Renal cortical epithelial cell (primary cell): ENCODE measurements around the gene CEP41. TPM values are rescaled to one million over a fixed set of nuclear protein-coding genes. Genes with fewer than 3 reads are reported as not detected.

Experiments used
- DNase-seq: peaks from one replicate; pipeline ENCODE4 v3.0.0-alpha.2; 2011; ENCODE audit warnings: low read depth
- total RNA-seq: library from RNA; depleted of rRNA; stranded (reverse); fragments of >200 nt; gene quantifications from 2 replicates; pipeline ENCODE4 v1.2.3, GENCODE V29; 2014

Gene CEP41
- total RNA-seq, 1 donor from 2014 or later = 18.7 TPM

GRCh38 chr7:130350945-130351790 lies 89.6 kb downstream of the CEP41 start:
- DNase-seq = no peak

- peak; percentile 85 for DNase-seq
Observed at GRCh38 chr7:130349911-130350782, 90.7 kb downstream of the CEP41 start.

GRCh38 chr7:130346941-130347340 lies 93.9 kb downstream of the CEP41 start:
- DNase-seq = no peak

- DNase-seq = no peak
Observed at GRCh38 chr7:130346177-130346905, 94.5 kb downstream of the CEP41 start.

GRCh38 chr7:130345725-130346124 lies 95.1 kb downstream of the CEP41 start:
- no peak for DNase-seq

- no peak for DNase-seq
Observed at GRCh38 chr7:130345136-130345535, 95.7 kb downstream of the CEP41 start.

- DNase-seq = peak; percentile 57
Observed at GRCh38 chr7:130344271-130344866, 96.4 kb downstream of the CEP41 start, which contains the start of gene CPA5. CPA5 (plus strand) TSS chr7:130344816; CDS start chr7:130346486, 1,670 bp downstream.

Other genes with a start within 250 kb of the CEP41 start
- gene TMEM209, start 235.6 kb downstream of the CEP41 start, total RNA-seq = 8.0 and 11.4 TPM in 2 replicates
- not detected in 2 replicates for gene SSMEM1, start 233.2 kb downstream of the CEP41 start, total RNA-seq
- gene CPA2, start 174.2 kb downstream of the CEP41 start, total RNA-seq = not detected in 2 replicates
- 4.7 and 22.7 TPM in 2 replicates for gene CPA4, start 147.9 kb downstream of the CEP41 start, total RNA-seq
- not detected in 2 replicates for gene CPA5, start 96.2 kb downstream of the CEP41 start, total RNA-seq
- gene CPA1, start 60.5 kb downstream of the CEP41 start, total RNA-seq = not detected in 2 replicates
- gene MEST, start 51.1 kb upstream of the CEP41 start, total RNA-seq = 6.1 and 66.2 TPM in 2 replicates
- 23.6 and 38.7 TPM in 2 replicates for gene COPG2, start 227.7 kb upstream of the CEP41 start, total RNA-seq
- not detected in 2 replicates for gene TSGA13, start 245.5 kb upstream of the CEP41 start, total RNA-seq